OCI-LY1 (cell line): ENCODE data around the gene LIPC.

Experiments used
- H2AFZ ChIP-seq: fragments of 200-600 bp; sonication (generic), shearing (Covaris generic); 2 replicates; pipeline ENCODE4 v1.6.0; 2014; ENCODE audit warnings: antibody characterized with exemption, mild to moderate bottlenecking, low read length
- H3F3A ChIP-seq: fragments of 200-600 bp; sonication (generic), shearing (Covaris generic); 2 replicates; pipeline ENCODE4 v1.6.0; 2014; ENCODE audit warnings: mild to moderate bottlenecking, antibody characterized with exemption, low read length, moderate library complexity; ENCODE audit not compliant: insufficient read depth
- H3K27ac ChIP-seq: fragments of 200-600 bp; sonication (generic); 2 replicates; pipeline ENCODE4 v1.5.1; 2014; ENCODE audit warnings: low read length, mixed run types, mild to moderate bottlenecking, low read depth; ENCODE audit not compliant: poor library complexity, severe bottlenecking
- H3K27me3 ChIP-seq: fragments of 200-600 bp; sonication (generic); 2 replicates; pipeline ENCODE4 v1.6.0; 2014; ENCODE audit warnings: antibody characterized with exemption, mild to moderate bottlenecking, low read length, moderate library complexity; ENCODE audit not compliant: insufficient read depth
- H3K36me3 ChIP-seq: fragments of 200-600 bp; sonication (generic); 2 replicates; pipeline ENCODE4 v1.6.1; 2014; ENCODE audit warnings: mild to moderate bottlenecking, antibody characterized with exemption, low read length, moderate library complexity, mixed read lengths; ENCODE audit not compliant: insufficient read depth
- H3K4me1 ChIP-seq: fragments of 200-600 bp; sonication (generic); 2 replicates; pipeline ENCODE4 v1.5.1; 2014; ENCODE audit warnings: mild to moderate bottlenecking, low read length, moderate library complexity; ENCODE audit not compliant: insufficient read depth, severe bottlenecking
- H3K4me2 ChIP-seq: fragments of 200-600 bp; sonication (generic), shearing (Covaris generic); 2 replicates; pipeline ENCODE4 v1.6.1; 2014; ENCODE audit warnings: low read length
- H3K4me3 ChIP-seq: fragments of 200-600 bp; sonication (generic); 2 replicates; pipeline ENCODE4 v1.5.1; 2014; ENCODE audit warnings: low read length, low read depth, mild to moderate bottlenecking, mixed read lengths; ENCODE audit not compliant: poor library complexity, severe bottlenecking
- H3K79me2 ChIP-seq: fragments of 200-600 bp; shearing (Covaris generic); 2 replicates; pipeline ENCODE4 v1.6.1; 2016; ENCODE audit warnings: mixed run types, low read length, mixed read lengths; ENCODE audit not compliant: insufficient read depth
- H3K9ac ChIP-seq: fragments of 200-600 bp; sonication (generic), shearing (Covaris generic); 2 replicates; pipeline ENCODE4 v1.6.1; 2014; ENCODE audit warnings: mild to moderate bottlenecking, low read length, mixed read lengths
- H3K9me2 ChIP-seq: fragments of 200-600 bp; sonication (generic), shearing (Covaris generic); 2 replicates; pipeline ENCODE4 v1.6.1; 2014; ENCODE audit warnings: low read depth, mild to moderate bottlenecking, low read length, mixed read lengths
- H3K9me3 ChIP-seq: fragments of 200-600 bp; shearing (Covaris generic); 2 replicates; pipeline ENCODE4 v1.6.1; 2014; ENCODE audit warnings: low read length, mixed read lengths
- H4K20me1 ChIP-seq: fragments of 200-600 bp; sonication (generic), shearing (Covaris generic); 2 replicates; pipeline ENCODE4 v1.6.0; 2016; ENCODE audit warnings: mild to moderate bottlenecking, low read length; ENCODE audit not compliant: insufficient read depth
- EZH2 ChIP-seq: fragments of 200-600 bp; sonication (generic), shearing (Covaris generic); IDR thresholded peaks from 2 replicates; pipeline ENCODE4 v1.8.0; 2017; ENCODE audit warnings: borderline replicate concordance, mixed run types, mild to moderate bottlenecking, antibody characterized with exemption, low read length, moderate library complexity, mixed read lengths
- TF ChIP-seq, protein P1 (sequence below): fragments of 200-600 bp; sonication (generic), shearing (Covaris generic); IDR thresholded peaks from 2 replicates; pipeline ENCODE4 v1.5.1; 2017; ENCODE audit warnings: mild to moderate bottlenecking, antibody characterized with exemption, low read length, moderate library complexity, mixed read lengths

Gene LIPC

DNA sequence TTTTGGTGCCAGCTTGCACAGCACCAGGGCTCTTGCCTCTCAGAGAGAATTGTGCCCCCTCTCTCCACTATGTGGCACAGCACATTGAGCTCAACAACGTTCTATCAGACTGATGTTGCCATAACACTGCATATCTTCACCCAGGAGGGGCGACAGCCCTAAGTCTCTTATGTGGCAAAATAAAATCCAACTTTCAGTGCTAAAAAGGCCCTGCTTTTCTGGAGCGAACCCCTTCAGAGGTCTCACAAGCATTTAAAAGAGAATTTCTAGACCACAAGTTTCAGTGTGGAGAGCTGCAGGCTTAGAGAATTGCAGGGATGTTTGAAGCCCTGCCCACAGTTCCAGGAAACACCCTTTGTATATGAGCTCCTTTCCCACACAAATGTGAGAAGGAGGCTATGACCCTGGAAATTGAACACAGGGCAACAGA lies 85.5 kb downstream of the LIPC start:
- Histone ChIP-seq H3K4me2 (peak overlapping the region; percentile 58), H4K20me1 (no peaks in the 10 kb centered on the region), H2AFZ (no peak overlapping the region), H3K9me3 (no peaks in the 10 kb centered on the region), H3K27me3 (no peaks in the 10 kb centered on the region), H3F3A (0 out of 2 replicates have a peak, but pooled peaks cover 4% of the 10 kb centered on the region), H3K4me1 (peaks cover 81% of the 10 kb centered on the region), H3K79me2 (no peaks in the 10 kb centered on the region), H3K27ac (peak overlapping the region; percentile 97), H3K9me2 (no peaks in the 10 kb centered on the region), H3K36me3 (no peaks in the 10 kb centered on the region), H3K9ac (peak overlapping the region; percentile 69), H3K4me3 (peak overlapping the region; percentile 7)
- TF ChIP-seq, protein P1, sequence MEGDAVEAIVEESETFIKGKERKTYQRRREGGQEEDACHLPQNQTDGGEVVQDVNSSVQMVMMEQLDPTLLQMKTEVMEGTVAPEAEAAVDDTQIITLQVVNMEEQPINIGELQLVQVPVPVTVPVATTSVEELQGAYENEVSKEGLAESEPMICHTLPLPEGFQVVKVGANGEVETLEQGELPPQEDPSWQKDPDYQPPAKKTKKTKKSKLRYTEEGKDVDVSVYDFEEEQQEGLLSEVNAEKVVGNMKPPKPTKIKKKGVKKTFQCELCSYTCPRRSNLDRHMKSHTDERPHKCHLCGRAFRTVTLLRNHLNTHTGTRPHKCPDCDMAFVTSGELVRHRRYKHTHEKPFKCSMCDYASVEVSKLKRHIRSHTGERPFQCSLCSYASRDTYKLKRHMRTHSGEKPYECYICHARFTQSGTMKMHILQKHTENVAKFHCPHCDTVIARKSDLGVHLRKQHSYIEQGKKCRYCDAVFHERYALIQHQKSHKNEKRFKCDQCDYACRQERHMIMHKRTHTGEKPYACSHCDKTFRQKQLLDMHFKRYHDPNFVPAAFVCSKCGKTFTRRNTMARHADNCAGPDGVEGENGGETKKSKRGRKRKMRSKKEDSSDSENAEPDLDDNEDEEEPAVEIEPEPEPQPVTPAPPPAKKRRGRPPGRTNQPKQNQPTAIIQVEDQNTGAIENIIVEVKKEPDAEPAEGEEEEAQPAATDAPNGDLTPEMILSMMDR = peak; percentile 56
- no peak for TF ChIP-seq EZH2

DNA sequence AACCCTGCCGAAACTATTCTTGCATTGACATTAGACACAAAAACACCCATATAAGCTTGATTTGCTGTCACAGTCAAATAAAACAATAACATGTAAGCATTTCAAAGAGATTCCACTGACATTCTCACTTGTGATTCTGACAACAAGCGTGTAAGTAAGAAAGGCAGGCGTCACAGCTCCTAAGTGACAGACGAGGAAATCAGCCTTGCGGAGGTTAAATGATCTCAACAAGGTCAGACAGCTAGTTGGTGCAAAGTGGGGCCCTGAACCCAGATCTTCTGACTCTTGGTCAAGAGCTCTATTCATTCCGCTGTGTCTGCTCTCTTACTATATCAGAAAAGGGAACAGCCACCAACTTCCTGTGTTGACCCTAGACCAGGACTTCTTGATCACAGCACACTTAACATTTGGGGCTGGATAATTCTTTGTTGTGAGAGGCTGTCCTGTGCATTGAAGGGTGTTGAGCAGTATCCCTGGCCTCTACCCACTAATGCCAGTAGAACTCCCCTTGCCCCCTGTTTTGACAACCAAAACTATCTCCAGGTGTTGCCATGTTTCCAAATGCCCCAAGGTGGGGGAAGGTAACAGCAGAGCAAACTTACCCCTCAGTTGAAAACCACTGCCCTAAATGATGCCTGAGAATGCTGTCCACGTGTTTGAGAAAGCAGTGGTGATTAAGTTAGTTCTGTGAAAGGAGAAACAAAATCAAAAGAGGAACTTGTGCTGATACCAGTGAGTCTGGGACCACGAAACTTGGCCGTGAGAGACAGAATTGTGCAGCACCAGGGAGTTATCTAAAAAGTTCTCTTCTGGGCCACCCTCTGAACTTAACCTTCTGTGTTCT lies 86.1 kb downstream of the LIPC start:
- Histone ChIP-seq H3K9ac (peak overlapping the region; percentile 69), H3K4me3 (peak overlapping the region; percentile 11), H2AFZ (no peak overlapping the region), H3F3A (0 out of 2 replicates have a peak, but pooled peaks cover 4% of the 10 kb centered on the region), H3K36me3 (no peaks in the 10 kb centered on the region), H3K4me1 (peaks cover 85% of the 10 kb centered on the region), H3K79me2 (no peaks in the 10 kb centered on the region), H3K27ac (peak overlapping the region; percentile 97), H4K20me1 (no peaks in the 10 kb centered on the region), H3K27me3 (no peaks in the 10 kb centered on the region), H3K9me3 (no peaks in the 10 kb centered on the region), H3K9me2 (no peaks in the 10 kb centered on the region), H3K4me2 (peak overlapping the region; percentile 58)
- no peak for TF ChIP-seq EZH2
- TF ChIP-seq, protein P1 = no peak

DNA sequence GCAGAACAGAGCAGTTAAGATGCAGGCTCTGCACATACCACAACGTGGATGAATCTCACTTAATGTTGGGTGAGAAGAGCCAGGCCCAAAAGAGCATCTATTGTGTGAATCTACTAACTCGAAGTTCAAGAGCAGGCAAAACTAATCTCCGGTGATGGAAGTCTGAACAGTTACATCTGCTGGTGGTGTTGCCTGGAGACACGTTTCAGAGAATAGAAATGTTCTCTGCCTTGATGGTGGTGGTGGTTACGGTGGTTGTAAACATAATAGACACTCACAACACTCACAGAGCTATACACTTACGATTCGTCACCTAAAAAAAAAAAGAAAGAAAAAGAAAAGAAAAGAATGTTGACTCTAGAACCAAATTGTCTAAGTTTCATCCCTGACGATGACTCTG lies 86.8 kb downstream of the LIPC start:
- H3K4me3 ChIP-seq = peak overlapping the region; percentile 11
- H3K27ac ChIP-seq = peak overlapping the region; percentile 97
- H4K20me1 ChIP-seq = no peaks in the 10 kb centered on the region

More for the DNA sequence above, 86.8 kb downstream of the LIPC start:
- H3F3A ChIP-seq = 0 out of 2 replicates have a peak, but pooled peaks cover 4% of the 10 kb centered on the region
- no peaks in the 10 kb centered on the region for H3K9me3 ChIP-seq
- H3K9me2 ChIP-seq = no peaks in the 10 kb centered on the region
- peak overlapping the region; percentile 58 for H3K4me2 ChIP-seq
- H3K36me3 ChIP-seq = no peaks in the 10 kb centered on the region
- no peaks in the 10 kb centered on the region for H3K27me3 ChIP-seq
- TF ChIP-seq, protein P1 = no peak
- no peak for TF ChIP-seq EZH2
- H2AFZ ChIP-seq = no peak overlapping the region
- peaks cover 79% of the 10 kb centered on the region for H3K4me1 ChIP-seq
- peak overlapping the region; percentile 69 for H3K9ac ChIP-seq
- H3K79me2 ChIP-seq = no peaks in the 10 kb centered on the region
